Measurements from ENCODE around the gene SH2D4B.

GRCh38 chr10:80658068-80658467, 120.4 kb downstream of the SH2D4B start:
- no peak for TF ChIP-seq YY1 (IDR thresholded peaks at IDR 0.05; ENCODE audit: insufficient read depth, insufficient read length)
- no peak for TF ChIP-seq SUZ12 (IDR thresholded peaks at IDR 0.05; ENCODE audit: extremely low read depth, insufficient read depth, insufficient read length)
